ENCODE results near the gene ALPP. TPM values are rescaled to one million over a fixed set of nuclear protein-coding genes. Genes with fewer than 3 reads are reported as not detected.

ALPP gene
- total and polyA plus RNA-seq, 2 of the 13 experiments (the other 11 are each of a cell fraction or from before 2014, with no cell fraction given): not detected

DNA sequence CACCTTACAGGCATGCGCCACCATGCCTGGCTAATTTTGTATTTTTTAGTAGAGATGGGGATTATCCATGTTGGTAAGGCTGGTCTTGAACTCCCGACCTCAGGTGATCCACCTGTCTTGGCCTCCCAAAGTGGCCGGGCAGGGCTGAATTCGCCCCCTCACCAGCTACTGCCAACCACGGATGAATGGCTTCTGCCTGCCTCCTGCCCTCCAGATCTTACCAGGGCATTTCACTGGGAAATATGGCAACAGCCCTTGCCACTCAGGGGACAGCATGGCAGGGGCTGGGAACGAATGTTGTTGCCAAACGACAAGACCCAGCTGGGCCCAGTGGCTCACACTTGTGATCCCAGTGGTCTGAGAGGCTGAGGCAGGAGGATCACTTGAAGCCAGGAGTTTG lies 1.8 kb upstream of the ALPP start (continued):
- TF ChIP-seq, protein P1, sequence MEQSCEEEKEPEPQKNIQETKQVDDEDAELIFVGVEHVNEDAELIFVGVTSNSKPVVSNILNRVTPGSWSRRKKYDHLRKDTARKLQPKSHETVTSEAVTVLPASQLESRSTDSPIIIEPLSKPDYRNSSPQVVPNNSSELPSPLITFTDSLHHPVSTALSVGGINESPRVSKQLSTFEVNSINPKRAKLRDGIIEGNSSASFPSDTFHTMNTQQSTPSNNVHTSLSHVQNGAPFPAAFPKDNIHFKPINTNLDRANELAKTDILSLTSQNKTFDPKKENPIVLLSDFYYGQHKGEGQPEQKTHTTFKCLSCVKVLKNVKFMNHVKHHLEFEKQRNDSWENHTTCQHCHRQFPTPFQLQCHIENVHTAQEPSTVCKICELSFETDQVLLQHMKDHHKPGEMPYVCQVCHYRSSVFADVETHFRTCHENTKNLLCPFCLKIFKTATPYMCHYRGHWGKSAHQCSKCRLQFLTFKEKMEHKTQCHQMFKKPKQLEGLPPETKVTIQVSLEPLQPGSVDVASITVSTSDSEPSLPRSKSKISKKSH (CRISPR knock-in tag; IDR thresholded peaks at IDR 0.05; ENCODE audit: borderline replicate concordance): no peak
- TF ChIP-seq, protein P2, sequence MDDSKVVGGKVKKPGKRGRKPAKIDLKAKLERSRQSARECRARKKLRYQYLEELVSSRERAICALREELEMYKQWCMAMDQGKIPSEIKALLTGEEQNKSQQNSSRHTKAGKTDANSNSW (CRISPR knock-in tag; IDR thresholded peaks at IDR 0.05; ENCODE audit: borderline replicate concordance): no peak
- TF ChIP-seq RFX1 (IDR thresholded peaks at IDR 0.05): no peak
- no peak for TF ChIP-seq ZC3H13 (CRISPR knock-in tag; IDR thresholded peaks at IDR 0.05)
- TF ChIP-seq, protein P3, sequence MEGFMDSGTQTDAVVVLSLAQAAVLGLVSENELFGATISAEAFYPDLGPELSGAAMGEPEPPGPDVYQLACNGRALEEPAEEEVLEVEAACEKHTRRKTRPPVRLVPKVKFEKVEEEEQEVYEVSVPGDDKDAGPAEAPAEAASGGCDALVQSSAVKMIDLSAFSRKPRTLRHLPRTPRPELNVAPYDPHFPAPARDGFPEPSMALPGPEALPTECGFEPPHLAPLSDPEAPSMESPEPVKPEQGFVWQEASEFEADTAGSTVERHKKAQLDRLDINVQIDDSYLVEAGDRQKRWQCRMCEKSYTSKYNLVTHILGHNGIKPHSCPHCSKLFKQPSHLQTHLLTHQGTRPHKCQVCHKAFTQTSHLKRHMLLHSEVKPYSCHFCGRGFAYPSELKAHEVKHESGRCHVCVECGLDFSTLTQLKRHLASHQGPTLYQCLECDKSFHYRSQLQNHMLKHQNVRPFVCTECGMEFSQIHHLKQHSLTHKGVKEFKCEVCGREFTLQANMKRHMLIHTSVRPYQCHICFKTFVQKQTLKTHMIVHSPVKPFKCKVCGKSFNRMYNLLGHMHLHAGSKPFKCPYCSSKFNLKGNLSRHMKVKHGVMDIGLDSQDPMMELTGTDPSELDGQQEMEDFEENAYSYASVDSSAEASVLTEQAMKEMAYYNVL (CRISPR knock-in tag; IDR thresholded peaks at IDR 0.05; ENCODE audit: borderline replicate concordance): no peak

DNA sequence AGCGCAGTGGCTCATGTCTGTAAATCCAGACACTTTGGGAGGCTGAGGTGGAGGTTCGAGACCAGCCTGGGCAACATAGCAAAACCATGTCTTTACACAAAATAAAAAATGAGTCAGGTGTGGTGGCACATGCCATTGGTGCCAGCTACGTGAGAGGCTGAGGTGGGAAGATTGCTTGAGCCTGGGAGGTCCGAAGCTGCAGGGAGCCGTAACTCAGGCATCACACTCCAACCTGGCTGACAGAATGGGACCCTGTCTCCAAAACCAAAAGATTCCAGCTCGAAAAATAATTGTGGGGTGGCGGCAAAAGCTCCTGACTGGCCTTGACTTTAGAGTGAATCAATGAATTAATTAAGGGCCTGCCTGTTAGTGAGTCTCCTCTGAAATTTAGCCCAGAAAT lies 1.2 kb upstream of the ALPP start:
- intact Hi-C loops (cut with micrococcal nuclease; ENCODE audit: unreplicated experiment): no loop called here
- Histone ChIP-seq H3K27me3 (ENCODE audit: control insufficient read depth in 1 of 2, insufficient read depth in 2 of 2, low read length in 2 of 2) (peaks cover 11 to 72% of the 10 kb centered on the region in 2 experiments), H3K4me3 (replicated peaks in 1 of 3; ENCODE audit: insufficient read depth in 1 of 3, low read depth in 2 of 3, low read length in 3 of 3) (no peak overlapping the region), H3K27ac (ENCODE audit: extremely low read length, insufficient read depth, low read length) (no peak overlapping the region), H3K79me2 (ENCODE audit: insufficient read depth, low read length) (no peaks in the 10 kb centered on the region), H3K9ac (ENCODE audit: insufficient read depth, low read depth, low read length) (no peak overlapping the region), H4K20me1 (ENCODE audit: insufficient read depth, low read length) (no peaks in the 10 kb centered on the region; the same call in 1 of the 2 replicates), H3K4me2 (ENCODE audit: low read depth, low read length) (no peak overlapping the region), H2AFZ (ENCODE audit: low read length) (no peak overlapping the region), H3K36me3 (replicated peaks in 1 of 2; ENCODE audit: control insufficient read depth in 1 of 2, insufficient read depth in 2 of 2, low read length in 2 of 2) (no peaks in the 10 kb centered on the region), H3K9me3 (ENCODE audit: low read length) (no peaks in the 10 kb centered on the region), H3K4me1 (ENCODE audit: insufficient read depth, low read length) (no peaks in the 10 kb centered on the region)
- in situ Hi-C loops (cut with HindIII; ENCODE audit: extremely low pct_ligation_motif_present, low pct_unique_long_range_greater_than_20kb): no loop called here
- ATAC-seq (no peak), DNase-seq (ENCODE audit: low spot score) (no peak), FAIRE-seq (no peak)
- ChIA-PET POLR2A (no interaction called here), CTCF (ENCODE audit: low intra/inter-chr PET ratio, low total read pairs) (no interaction called here)
- TF ChIP-seq PITX1 (CRISPR knock-in tag; IDR thresholded peaks at IDR 0.05) (no peak), PLRG1 (conservative IDR thresholded peaks at IDR 0.05) (no peak), RFX1 (IDR thresholded peaks at IDR 0.05) (no peak), SUZ12 (IDR thresholded peaks at IDR 0.05; ENCODE audit: low read depth, low read length) (no peak), CEBPG (CRISPR knock-in tag; IDR thresholded peaks at IDR 0.05) (no peak), ZKSCAN1 (IDR thresholded peaks at IDR 0.05; ENCODE audit: low read length) (no peak)
- TF ChIP-seq, protein P4, sequence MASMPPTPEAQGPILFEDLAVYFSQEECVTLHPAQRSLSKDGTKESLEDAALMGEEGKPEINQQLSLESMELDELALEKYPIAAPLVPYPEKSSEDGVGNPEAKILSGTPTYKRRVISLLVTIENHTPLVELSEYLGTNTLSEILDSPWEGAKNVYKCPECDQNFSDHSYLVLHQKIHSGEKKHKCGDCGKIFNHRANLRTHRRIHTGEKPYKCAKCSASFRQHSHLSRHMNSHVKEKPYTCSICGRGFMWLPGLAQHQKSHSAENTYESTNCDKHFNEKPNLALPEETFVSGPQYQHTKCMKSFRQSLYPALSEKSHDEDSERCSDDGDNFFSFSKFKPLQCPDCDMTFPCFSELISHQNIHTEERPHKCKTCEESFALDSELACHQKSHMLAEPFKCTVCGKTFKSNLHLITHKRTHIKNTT (CRISPR knock-in tag; IDR thresholded peaks at IDR 0.05): no peak
- TF ChIP-seq, protein P5, sequence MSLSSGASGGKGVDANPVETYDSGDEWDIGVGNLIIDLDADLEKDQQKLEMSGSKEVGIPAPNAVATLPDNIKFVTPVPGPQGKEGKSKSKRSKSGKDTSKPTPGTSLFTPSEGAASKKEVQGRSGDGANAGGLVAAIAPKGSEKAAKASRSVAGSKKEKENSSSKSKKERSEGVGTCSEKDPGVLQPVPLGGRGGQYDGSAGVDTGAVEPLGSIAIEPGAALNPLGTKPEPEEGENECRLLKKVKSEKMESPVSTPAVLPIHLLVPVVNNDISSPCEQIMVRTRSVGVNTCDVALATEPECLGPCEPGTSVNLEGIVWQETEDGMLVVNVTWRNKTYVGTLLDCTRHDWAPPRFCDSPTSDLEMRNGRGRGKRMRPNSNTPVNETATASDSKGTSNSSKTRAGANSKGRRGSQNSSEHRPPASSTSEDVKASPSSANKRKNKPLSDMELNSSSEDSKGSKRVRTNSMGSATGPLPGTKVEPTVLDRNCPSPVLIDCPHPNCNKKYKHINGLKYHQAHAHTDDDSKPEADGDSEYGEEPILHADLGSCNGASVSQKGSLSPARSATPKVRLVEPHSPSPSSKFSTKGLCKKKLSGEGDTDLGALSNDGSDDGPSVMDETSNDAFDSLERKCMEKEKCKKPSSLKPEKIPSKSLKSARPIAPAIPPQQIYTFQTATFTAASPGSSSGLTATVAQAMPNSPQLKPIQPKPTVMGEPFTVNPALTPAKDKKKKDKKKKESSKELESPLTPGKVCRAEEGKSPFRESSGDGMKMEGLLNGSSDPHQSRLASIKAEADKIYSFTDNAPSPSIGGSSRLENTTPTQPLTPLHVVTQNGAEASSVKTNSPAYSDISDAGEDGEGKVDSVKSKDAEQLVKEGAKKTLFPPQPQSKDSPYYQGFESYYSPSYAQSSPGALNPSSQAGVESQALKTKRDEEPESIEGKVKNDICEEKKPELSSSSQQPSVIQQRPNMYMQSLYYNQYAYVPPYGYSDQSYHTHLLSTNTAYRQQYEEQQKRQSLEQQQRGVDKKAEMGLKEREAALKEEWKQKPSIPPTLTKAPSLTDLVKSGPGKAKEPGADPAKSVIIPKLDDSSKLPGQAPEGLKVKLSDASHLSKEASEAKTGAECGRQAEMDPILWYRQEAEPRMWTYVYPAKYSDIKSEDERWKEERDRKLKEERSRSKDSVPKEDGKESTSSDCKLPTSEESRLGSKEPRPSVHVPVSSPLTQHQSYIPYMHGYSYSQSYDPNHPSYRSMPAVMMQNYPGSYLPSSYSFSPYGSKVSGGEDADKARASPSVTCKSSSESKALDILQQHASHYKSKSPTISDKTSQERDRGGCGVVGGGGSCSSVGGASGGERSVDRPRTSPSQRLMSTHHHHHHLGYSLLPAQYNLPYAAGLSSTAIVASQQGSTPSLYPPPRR (CRISPR knock-in tag; IDR thresholded peaks at IDR 0.05; ENCODE audit: borderline replicate concordance): no peak
- 31% methylated on average over 6 of the region's 7 CpGs for WGBS (ENCODE audit: low lambda C conversion rate)
- BruUV-seq (replicated peaks): no TSS peak
